Astrocyte (in vitro differentiated cells and primary cell): ENCODE measurements around the gene FRMPD2.

Experiments
- EZH2 ChIP-seq: IDR thresholded peaks from 2 replicates; pipeline ENCODE4 v1.6.1; 2012; ENCODE audit warnings: mild to moderate bottlenecking, low read length, inconsistent platforms; ENCODE audit not compliant: insufficient read depth
- TF ChIP-seq, protein P1 (sequence below): IDR thresholded peaks from 2 replicates; pipeline ENCODE4 v1.5.1; 2011; ENCODE audit warnings: low read depth, mild to moderate bottlenecking, inconsistent platforms, low read length, moderate library complexity; ENCODE audit not compliant: insufficient read depth

GRCh38 chr10:48248462-48248861 is 26.0 kb downstream of the FRMPD2 start:
- no peak for TF ChIP-seq EZH2
- TF ChIP-seq, protein P1, sequence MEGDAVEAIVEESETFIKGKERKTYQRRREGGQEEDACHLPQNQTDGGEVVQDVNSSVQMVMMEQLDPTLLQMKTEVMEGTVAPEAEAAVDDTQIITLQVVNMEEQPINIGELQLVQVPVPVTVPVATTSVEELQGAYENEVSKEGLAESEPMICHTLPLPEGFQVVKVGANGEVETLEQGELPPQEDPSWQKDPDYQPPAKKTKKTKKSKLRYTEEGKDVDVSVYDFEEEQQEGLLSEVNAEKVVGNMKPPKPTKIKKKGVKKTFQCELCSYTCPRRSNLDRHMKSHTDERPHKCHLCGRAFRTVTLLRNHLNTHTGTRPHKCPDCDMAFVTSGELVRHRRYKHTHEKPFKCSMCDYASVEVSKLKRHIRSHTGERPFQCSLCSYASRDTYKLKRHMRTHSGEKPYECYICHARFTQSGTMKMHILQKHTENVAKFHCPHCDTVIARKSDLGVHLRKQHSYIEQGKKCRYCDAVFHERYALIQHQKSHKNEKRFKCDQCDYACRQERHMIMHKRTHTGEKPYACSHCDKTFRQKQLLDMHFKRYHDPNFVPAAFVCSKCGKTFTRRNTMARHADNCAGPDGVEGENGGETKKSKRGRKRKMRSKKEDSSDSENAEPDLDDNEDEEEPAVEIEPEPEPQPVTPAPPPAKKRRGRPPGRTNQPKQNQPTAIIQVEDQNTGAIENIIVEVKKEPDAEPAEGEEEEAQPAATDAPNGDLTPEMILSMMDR = no peak
